Sigmoid colon (tissue), 4 donors: ENCODE measurements around the gene ABLIM1.

Experiments
- POLR2A ChIP-seq, 2 donors: fragments of 450-650 bp; IDR thresholded peaks; one replicate each; pipeline ENCODE4 v1.6.1; 2016; ENCODE audit warnings: antibody characterized with exemption in 2 of 2, mild to moderate bottlenecking in 2 of 2, moderate library complexity in 2 of 2
- POLR2AphosphoS5 ChIP-seq, 4 donors: sonication (generic); formaldehyde crosslinking; IDR thresholded peaks; one replicate each; pipeline ENCODE4 v1.6.1; 2017; ENCODE audit warnings: antibody characterized with exemption in 4 of 4
- TF ChIP-seq, protein P1 (sequence below), 4 experiments: fragments of 450-650 bp in 3 of 4; fragments of 200-600 bp in 1 of 4; IDR thresholded peaks; one replicate each; pipeline ENCODE4 v1.5.1; 2016 to 2019; ENCODE audit warnings: antibody characterized with exemption in 4 of 4, mild to moderate bottlenecking in 3 of 4, moderate library complexity in 2 of 4

- TF ChIP-seq, protein P1, sequence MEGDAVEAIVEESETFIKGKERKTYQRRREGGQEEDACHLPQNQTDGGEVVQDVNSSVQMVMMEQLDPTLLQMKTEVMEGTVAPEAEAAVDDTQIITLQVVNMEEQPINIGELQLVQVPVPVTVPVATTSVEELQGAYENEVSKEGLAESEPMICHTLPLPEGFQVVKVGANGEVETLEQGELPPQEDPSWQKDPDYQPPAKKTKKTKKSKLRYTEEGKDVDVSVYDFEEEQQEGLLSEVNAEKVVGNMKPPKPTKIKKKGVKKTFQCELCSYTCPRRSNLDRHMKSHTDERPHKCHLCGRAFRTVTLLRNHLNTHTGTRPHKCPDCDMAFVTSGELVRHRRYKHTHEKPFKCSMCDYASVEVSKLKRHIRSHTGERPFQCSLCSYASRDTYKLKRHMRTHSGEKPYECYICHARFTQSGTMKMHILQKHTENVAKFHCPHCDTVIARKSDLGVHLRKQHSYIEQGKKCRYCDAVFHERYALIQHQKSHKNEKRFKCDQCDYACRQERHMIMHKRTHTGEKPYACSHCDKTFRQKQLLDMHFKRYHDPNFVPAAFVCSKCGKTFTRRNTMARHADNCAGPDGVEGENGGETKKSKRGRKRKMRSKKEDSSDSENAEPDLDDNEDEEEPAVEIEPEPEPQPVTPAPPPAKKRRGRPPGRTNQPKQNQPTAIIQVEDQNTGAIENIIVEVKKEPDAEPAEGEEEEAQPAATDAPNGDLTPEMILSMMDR (IDR thresholded peaks at IDR 0.05) = no peak
- no peak for TF ChIP-seq POLR2A (IDR thresholded peaks at IDR 0.05)
- no peak for TF ChIP-seq POLR2AphosphoS5 (IDR thresholded peaks at IDR 0.05)
These were observed 28.0 kb downstream of the ABLIM1 start for GRCh38 chr10:114629824-114630730.
